ENCODE results near the gene ILF3. TPM values are rescaled to one million over a fixed set of nuclear protein-coding genes. Genes with fewer than 3 reads are reported as not detected.

Gene ILF3
- total and polyA plus RNA-seq, 7 donors = 25.7 to 146 (median 86.1) TPM

DNA sequence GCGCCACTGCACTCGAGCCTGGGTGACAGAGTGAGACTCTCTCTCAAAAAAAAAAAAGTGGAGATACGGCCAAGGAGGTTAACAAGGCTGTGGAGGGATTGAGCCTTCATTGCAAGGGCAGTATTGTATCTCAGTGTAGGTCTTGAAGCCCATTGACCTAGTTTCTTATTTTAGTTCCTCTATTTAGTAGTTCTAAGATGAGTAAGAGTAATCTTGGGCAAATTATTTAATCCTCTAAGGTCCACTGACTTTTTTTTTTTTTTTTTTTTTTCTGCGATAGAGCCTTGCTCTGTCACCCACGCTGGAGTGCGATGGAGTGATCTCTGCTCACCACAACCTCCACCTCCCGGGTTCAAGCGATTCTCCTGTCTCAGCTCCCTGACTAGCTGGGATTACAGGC lies 14.3 kb upstream of the ILF3 start:
- TF ChIP-seq POLR2A (IDR thresholded peaks at IDR 0.05) = no peak
- TF ChIP-seq POLR2AphosphoS5 (IDR thresholded peaks at IDR 0.05) = no peak
- TF ChIP-seq, protein P1, sequence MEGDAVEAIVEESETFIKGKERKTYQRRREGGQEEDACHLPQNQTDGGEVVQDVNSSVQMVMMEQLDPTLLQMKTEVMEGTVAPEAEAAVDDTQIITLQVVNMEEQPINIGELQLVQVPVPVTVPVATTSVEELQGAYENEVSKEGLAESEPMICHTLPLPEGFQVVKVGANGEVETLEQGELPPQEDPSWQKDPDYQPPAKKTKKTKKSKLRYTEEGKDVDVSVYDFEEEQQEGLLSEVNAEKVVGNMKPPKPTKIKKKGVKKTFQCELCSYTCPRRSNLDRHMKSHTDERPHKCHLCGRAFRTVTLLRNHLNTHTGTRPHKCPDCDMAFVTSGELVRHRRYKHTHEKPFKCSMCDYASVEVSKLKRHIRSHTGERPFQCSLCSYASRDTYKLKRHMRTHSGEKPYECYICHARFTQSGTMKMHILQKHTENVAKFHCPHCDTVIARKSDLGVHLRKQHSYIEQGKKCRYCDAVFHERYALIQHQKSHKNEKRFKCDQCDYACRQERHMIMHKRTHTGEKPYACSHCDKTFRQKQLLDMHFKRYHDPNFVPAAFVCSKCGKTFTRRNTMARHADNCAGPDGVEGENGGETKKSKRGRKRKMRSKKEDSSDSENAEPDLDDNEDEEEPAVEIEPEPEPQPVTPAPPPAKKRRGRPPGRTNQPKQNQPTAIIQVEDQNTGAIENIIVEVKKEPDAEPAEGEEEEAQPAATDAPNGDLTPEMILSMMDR (IDR thresholded peaks at IDR 0.05) = no peak
- TF ChIP-seq EP300 (IDR thresholded peaks at IDR 0.05) = no peak
- no peaks in the 10 kb centered on the region for H3K27me3 ChIP-seq
- no peak overlapping the region for H3K27ac ChIP-seq
- H3K36me3 ChIP-seq = peaks cover under 1 to 76% (median 9%) of the 10 kb centered on the region in 4 donors
- intact Hi-C loops (cut with DNase I) = loop anchor here (10.0 kb wide), 1 partner anchor 235 kb away; the partner anchor contains the start of gene CDC37
- WGBS, 2 donors = 75 to 88% methylated on average over 8 of the region's 8 CpGs
- no peak overlapping the region for H3K4me3 ChIP-seq
- H3K9me3 ChIP-seq = no peaks in the 10 kb centered on the region
- no peak for DNase-seq
- peaks cover 0 to 12% (median 8%) of the 10 kb centered on the region in 4 donors for H3K4me1 ChIP-seq

DNA sequence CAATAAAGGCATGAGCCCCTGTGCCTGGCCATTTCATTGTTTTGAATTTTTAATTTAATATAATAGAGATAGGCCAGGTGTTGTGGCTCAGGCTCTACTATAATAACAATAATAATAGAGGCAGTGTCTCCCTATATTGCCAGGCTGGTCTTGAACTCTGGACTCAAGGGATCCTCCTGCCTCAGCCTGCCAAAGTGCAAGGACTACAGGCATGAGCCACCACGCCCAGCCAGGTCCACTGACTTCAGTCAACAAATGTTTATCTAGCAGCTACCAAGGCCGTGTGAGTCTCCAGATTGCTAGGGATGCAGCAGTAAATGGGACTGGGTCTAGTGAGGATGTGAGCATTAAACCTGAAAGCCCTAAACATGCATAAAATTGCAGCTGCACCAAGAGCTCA lies 13.8 kb upstream of the ILF3 start:
- TF ChIP-seq POLR2AphosphoS5 (IDR thresholded peaks at IDR 0.05) (no peak), EP300 (IDR thresholded peaks at IDR 0.05) (no peak), POLR2A (IDR thresholded peaks at IDR 0.05) (no peak)
- TF ChIP-seq, protein P1 (IDR thresholded peaks at IDR 0.05) = no peak
- H3K36me3 ChIP-seq = peaks cover 0 to 71% (median 7%) of the 10 kb centered on the region in 4 donors
- H3K27me3 ChIP-seq = no peaks in the 10 kb centered on the region
- H3K4me1 ChIP-seq = peaks cover 0 to 12% (median 8%) of the 10 kb centered on the region in 4 donors
- no peak overlapping the region for H3K4me3 ChIP-seq
- 30 to 69% methylated on average over 2 of the region's 2 CpGs for WGBS, 2 donors
- H3K9me3 ChIP-seq = no peaks in the 10 kb centered on the region
- no peak overlapping the region for H3K27ac ChIP-seq
- intact Hi-C loops (cut with DNase I) = loop anchor here (10.0 kb wide), 1 partner anchor 236 kb away; the partner anchor contains the start of gene CDC37
- DNase-seq = no peak

DNA sequence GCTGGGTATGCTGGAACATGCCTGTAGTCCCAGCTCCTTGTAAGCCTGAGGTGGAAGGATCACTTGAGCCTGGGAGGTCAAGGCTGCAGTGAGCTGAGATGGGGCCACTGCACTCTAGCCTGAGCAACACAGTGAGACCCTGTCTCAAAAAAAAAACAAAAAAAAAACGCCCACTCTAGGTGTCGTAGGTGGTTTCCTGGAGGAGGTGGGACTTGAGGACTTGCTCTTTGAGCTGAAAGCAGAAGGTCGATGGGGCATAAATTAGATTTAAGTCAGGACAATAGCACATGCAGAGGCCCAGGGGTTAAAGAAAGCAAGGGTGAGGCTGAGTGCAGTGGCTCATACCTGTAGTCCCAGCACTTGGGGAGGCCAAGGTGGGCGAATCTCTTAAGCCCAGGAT lies 12.9 kb upstream of the ILF3 start:
- peaks cover 0 to 12% (median 8%) of the 10 kb centered on the region in 4 donors for H3K4me1 ChIP-seq

DNA sequence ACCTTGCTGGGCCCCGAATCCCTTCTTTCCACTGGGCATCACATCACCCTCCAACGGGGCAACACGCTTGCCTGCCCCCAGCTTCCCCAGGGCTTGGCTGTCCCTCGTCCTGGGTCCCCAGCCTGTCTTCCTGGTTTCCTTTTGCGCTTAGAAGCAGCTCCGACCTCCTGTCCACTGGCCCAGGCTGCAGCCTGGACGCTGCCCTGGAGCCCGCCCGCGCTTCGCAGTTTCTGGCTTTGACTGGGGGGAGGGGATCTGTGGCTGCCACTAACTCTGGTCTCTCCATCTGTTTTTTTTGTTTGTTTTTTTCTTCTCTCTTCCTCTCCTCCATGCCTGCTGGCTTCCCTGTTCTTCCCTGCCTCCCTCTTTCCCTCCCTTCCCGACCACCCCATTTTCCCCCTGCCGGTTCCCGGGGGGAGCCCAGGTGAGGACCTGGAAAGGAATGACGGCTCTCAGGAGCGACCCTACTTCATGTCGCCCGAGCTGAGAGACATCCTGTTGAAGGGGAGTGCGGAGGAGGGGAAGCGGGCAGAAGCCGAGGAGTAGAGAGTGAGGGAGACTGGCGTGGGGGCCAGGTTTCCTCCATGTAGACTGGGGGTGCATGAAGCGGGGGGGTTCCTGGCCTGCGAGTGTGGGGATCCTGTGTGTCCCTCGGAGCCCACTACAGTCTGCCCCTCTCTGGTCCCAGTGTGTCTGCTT lies 11.5 kb upstream of the ILF3 start:
- intact Hi-C loops (cut with DNase I) = loop anchor here (10.0 kb wide), 1 partner anchor 238 kb away; the partner anchor contains the start of gene CDC37
- TF ChIP-seq POLR2AphosphoS5 (IDR thresholded peaks at IDR 0.05) (no peak), EP300 (IDR thresholded peaks at IDR 0.05) (no peak), POLR2A (IDR thresholded peaks at IDR 0.05) (no peak)
- TF ChIP-seq, protein P1 (IDR thresholded peaks at IDR 0.05) = no peak
- no peak overlapping the region for H3K4me3 ChIP-seq
- peak overlapping the region in 1 of 4 donors; percentile 1 for H3K27ac ChIP-seq
- 85 to 88% methylated on average over 25 of the region's 25 CpGs for WGBS, 2 donors
- no peak for DNase-seq
- H3K4me1 ChIP-seq = peaks cover 0 to 12% (median 8%) of the 10 kb centered on the region in 4 donors
- H3K27me3 ChIP-seq = no peaks in the 10 kb centered on the region
- no peaks in the 10 kb centered on the region for H3K9me3 ChIP-seq
- peaks cover 0 to 53% (median 0%) of the 10 kb centered on the region in 4 donors for H3K36me3 ChIP-seq

More for the DNA sequence above, 12.9 kb upstream of the ILF3 start:
- Histone ChIP-seq H3K27ac (no peak overlapping the region), H3K9me3 (no peaks in the 10 kb centered on the region), H3K4me3 (no peak overlapping the region), H3K27me3 (no peaks in the 10 kb centered on the region), H3K36me3 (peaks cover 0 to 67% (median 6%) of the 10 kb centered on the region in 4 donors)
- WGBS, 2 donors = 74 to 83% methylated on average over 4 of the region's 4 CpGs
- intact Hi-C loops (cut with DNase I) = loop anchor here (10.0 kb wide), 1 partner anchor 236 kb away; the partner anchor contains the start of gene CDC37
- DNase-seq = no peak
- TF ChIP-seq, protein P1 (IDR thresholded peaks at IDR 0.05) = no peak
- no peak for TF ChIP-seq POLR2A (IDR thresholded peaks at IDR 0.05)
- no peak for TF ChIP-seq EP300 (IDR thresholded peaks at IDR 0.05)
